Kidney tubule cell (primary cell): ENCODE measurements around the gene AGPAT2.
A peak's percentile ranks its signal among the peaks of the same experiment; 100 is the strongest.

Experiments used
- DNase-seq: peaks from one replicate; pipeline ENCODE4 v3.0.0-alpha.2; 2018; ENCODE audit warnings: low spot score

AGPAT2 gene

GRCh38 chr9:136673088-136673974 lies 13.9 kb downstream of the AGPAT2 start:
- no peak for DNase-seq

- no peak for DNase-seq
These were observed 14.7 kb downstream of the AGPAT2 start for GRCh38 chr9:136672431-136673087.

- DNase-seq: peak; percentile 20
These were observed 15.4 kb downstream of the AGPAT2 start for GRCh38 chr9:136671646-136672430.

GRCh38 chr9:136671254-136671614 lies 16.0 kb downstream of the AGPAT2 start:
- DNase-seq: no peak

GRCh38 chr9:136670576-136671253 lies 16.5 kb downstream of the AGPAT2 start:
- peak; percentile 13 for DNase-seq

- DNase-seq: no peak
These were observed 17.3 kb downstream of the AGPAT2 start for GRCh38 chr9:136669791-136670464.

- DNase-seq: peak; percentile 14
These were observed 18.1 kb downstream of the AGPAT2 start for GRCh38 chr9:136668983-136669790.

- no peak for DNase-seq
These were observed 19.1 kb downstream of the AGPAT2 start for GRCh38 chr9:136667940-136668760.

GRCh38 chr9:136667214-136667939 lies 19.9 kb downstream of the AGPAT2 start:
- no peak for DNase-seq

GRCh38 chr9:136666372-136667213 lies 20.7 kb downstream of the AGPAT2 start:
- DNase-seq: no peak

GRCh38 chr9:136665704-136666371 lies 21.4 kb downstream of the AGPAT2 start:
- DNase-seq: no peak

GRCh38 chr9:136665111-136665703 lies 22.1 kb downstream of the AGPAT2 start:
- no peak for DNase-seq

- no peak for DNase-seq
These were observed 23.0 kb downstream of the AGPAT2 start for GRCh38 chr9:136664000-136664915.

- no peak for DNase-seq
These were observed 24.3 kb downstream of the AGPAT2 start, which contains the start of gene EGFL7 for GRCh38 chr9:136662656-136663581. Gene EGFL7, plus strand, starts transcription at chr9:136662916. Its CDS starts 5,367 bp downstream, at chr9:136668283.

- no peak for DNase-seq
These were observed 25.0 kb downstream of the AGPAT2 start for GRCh38 chr9:136662326-136662655.
